Cardiac fibroblast (primary cell): ENCODE data around the gene DPH6.
"Not testable (repeated sequence)": the region's sequence is repeated elsewhere in the genome, so short reads cannot be mapped to it uniquely, and the experiment has no call there.

Experiments
- DNase-seq, 2 donors: peaks; one replicate each; pipeline versions ENCODE4 v3.0.0 to v3.0.0-alpha.2; 2010; ENCODE audit warnings: low read depth in 2 of 2
- H3K4me3 ChIP-seq, 2 donors: replicated peaks in 1 of 2; 1 replicate in 1 of 2; 2 replicates in 1 of 2; pipeline ENCODE4 v1.5.1; 2011; ENCODE audit warnings: low read depth in 2 of 2, low read length in 2 of 2, mild to moderate bottlenecking in 2 of 2, moderate library complexity in 1 of 2
- CTCF ChIP-seq: IDR thresholded peaks from one replicate; pipeline ENCODE4 v1.5.1; 2011; ENCODE audit warnings: low read depth, mild to moderate bottlenecking, low read length, inconsistent platforms

The DPH6 gene

DNA sequence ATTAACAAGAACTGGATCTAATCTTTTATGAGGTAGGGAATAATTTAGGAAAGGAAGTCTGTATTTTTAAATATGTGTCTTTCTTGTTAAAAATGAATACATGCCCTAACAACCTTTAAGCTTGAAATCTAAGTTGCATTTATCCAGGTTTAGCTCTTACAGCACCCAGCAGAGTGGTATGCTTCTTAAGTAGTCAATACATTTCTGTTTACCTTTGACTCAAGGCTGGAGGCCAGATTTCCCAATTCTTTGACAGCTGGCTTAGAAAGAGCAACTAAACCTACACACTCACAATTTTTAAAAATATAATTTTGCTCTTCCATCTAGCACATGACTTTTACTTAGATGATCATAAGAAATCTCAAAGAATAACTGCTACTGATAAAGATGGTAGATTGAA is 148.9 kb downstream of the DPH6 start:
- no peak for DNase-seq
- no peak overlapping the region for H3K4me3 ChIP-seq
- no peak for TF ChIP-seq CTCF

GRCh38 chr15:35394416-35394815 is 151.5 kb downstream of the DPH6 start:
- no peak for TF ChIP-seq CTCF
- no peak overlapping the region for H3K4me3 ChIP-seq
- no peak for DNase-seq

GRCh38 chr15:35393398-35393797 is 152.6 kb downstream of the DPH6 start:
- no peak for TF ChIP-seq CTCF

GRCh38 chr15:35391408-35391984 is 154.5 kb downstream of the DPH6 start:
- H3K4me3 ChIP-seq = not testable (repeated sequence)

More at GRCh38 chr15:35393398-35393797, 152.6 kb downstream of the DPH6 start:
- DNase-seq = no peak
- H3K4me3 ChIP-seq = no peak overlapping the region

DNA sequence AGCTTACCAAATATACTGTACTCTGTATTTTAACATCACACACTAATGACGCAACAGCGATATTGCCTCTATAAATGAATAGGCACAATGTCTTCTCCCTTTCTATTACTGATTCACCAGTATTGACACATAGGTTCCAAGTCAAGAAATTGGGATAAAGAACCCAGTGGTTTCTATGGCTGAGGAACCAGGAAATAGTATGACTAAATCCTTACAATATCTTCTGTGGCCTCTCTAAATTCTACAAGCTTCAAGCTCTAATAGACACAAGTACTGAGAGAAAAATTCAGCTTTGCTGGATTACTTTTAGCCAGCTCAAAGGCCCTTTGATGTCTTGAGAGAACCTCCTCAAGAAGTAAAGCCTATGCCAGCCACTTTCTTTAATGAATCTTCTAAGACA is 162.5 kb downstream of the DPH6 start:
- DNase-seq = no peak
- no peak overlapping the region for H3K4me3 ChIP-seq
- no peak for TF ChIP-seq CTCF

More at GRCh38 chr15:35391408-35391984, 154.5 kb downstream of the DPH6 start:
- not testable (repeated sequence) for DNase-seq

DNA sequence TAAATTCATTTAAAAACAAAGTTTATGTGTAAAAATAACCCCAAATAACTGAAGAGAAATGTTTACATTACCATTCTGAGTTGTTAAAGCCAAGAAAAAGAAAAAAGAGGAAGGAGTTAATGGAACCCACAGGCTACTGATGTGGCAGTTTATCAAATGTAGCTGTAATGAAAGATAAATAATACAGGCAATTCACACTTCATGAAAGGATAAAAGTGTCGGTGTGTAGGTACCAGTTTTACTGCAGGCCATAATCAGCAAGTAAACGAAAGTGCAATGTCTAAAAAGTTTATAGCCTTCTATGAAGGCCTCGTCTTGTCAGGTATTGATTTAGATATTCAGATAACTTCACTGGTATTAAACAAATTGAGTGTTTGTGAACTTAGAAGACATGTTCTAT is 164.6 kb downstream of the DPH6 start:
- no peak for DNase-seq
- no peak for TF ChIP-seq CTCF
- no peak overlapping the region for H3K4me3 ChIP-seq

- no peak overlapping the region for H3K4me3 ChIP-seq
- DNase-seq = no peak
- TF ChIP-seq CTCF = no peak
Measured at GRCh38 chr15:35379972-35380371, 166.0 kb downstream of the DPH6 start.

GRCh38 chr15:35378454-35378853 is 167.5 kb downstream of the DPH6 start:
- DNase-seq, H3K4me3 ChIP-seq: not testable (repeated sequence)
